GM12878 (cell line): Measurements from ENCODE around the gene RDH5. TPM values are rescaled to one million over a fixed set of nuclear protein-coding genes. Genes with fewer than 3 reads are reported as not detected.

Experiments used
- ATAC-seq: fragments of 200-7000 bp; cut with Tn5 transposase; 3 replicates; pipeline ENCODE4 v1.9.1; 2020; ENCODE audit warnings: mild to moderate bottlenecking, moderate library complexity
- BruUV-seq: library from RNA; stranded (reverse); fragments of 400-500 nt; replicated peaks from 2 replicates; lab custom pipeline; 2021; lab: Mats Ljungman, UMichigan
- CTCF ChIA-PET: fragments of 300-600 bp; sonication (Branson Sonifier 250); formaldehyde crosslinking; extraction: SDS; loops from one replicate; lab custom pipeline; 2021; ENCODE audit warnings: inconsistent platforms; lab: Yijun Ruan, JAX
- POLR2A ChIA-PET: fragments of 350-600 bp; formaldehyde crosslinking; extraction: SDS; loops from one replicate; lab custom pipeline; 2021; ENCODE audit warnings: inconsistent platforms; lab: Charles Lee
- RAD21 ChIA-PET: fragments of 300-600 bp; sonication (Branson Sonifier 250); formaldehyde crosslinking; loops from one replicate; lab custom pipeline; 2023; ENCODE audit warnings: antibody characterized with exemption; ENCODE audit not compliant: unreplicated experiment; lab: Charles Lee
- SMC1A ChIA-PET: fragments of 300-600 bp; sonication (Branson Sonifier 250); formaldehyde crosslinking; loops from one replicate; lab custom pipeline; 2023; ENCODE audit not compliant: unreplicated experiment, uncharacterized antibody; lab: Charles Lee
- DNase-seq: peaks from one replicate; pipeline ENCODE4 v3.0.0-alpha.2; 2011; ENCODE audit warnings: low read depth, low spot score
- FAIRE-seq: peaks from 3 replicates; lab custom pipeline; 2011; peaks lifted over from hg19 to GRCh38; lab: Jason Lieb, UNC
- H2AFZ ChIP-seq: 2 replicates; pipeline ENCODE4 v1.6.0; 2011; ENCODE audit warnings: low read depth, low read length, control low read depth; ENCODE audit not compliant: control insufficient read depth
- H3K27ac ChIP-seq: 2 replicates; pipeline ENCODE4 v1.5.1; 2011; ENCODE audit warnings: control low read depth; ENCODE audit not compliant: control insufficient read depth, insufficient read depth
- H3K27me3 ChIP-seq, 2 experiments: replicated peaks in 1 of 2; 2 replicates each; pipeline versions ENCODE4 v1.6.0 to v1.6.1; 2011; ENCODE audit warnings: low read length in 1 of 2; ENCODE audit not compliant: control insufficient read depth in 2 of 2, insufficient read depth in 2 of 2
- H3K36me3 ChIP-seq, 2 experiments: 2 replicates each; pipeline ENCODE4 v1.5.1; 2011; ENCODE audit warnings: low read length in 1 of 2; ENCODE audit not compliant: control insufficient read depth in 2 of 2, insufficient read depth in 2 of 2
- H3K4me1 ChIP-seq: 2 replicates; pipeline ENCODE4 v1.6.1; 2011; ENCODE audit warnings: mild to moderate bottlenecking, low read length, moderate library complexity, mixed read lengths; ENCODE audit not compliant: control insufficient read depth, insufficient read depth
- H3K4me2 ChIP-seq: 2 replicates; pipeline ENCODE4 v1.6.0; 2011; ENCODE audit warnings: control low read depth; ENCODE audit not compliant: control insufficient read depth, insufficient read depth
- H3K4me3 ChIP-seq: fragments of 200-600 bp; sonication (generic); 2 replicates; pipeline ENCODE4 v1.5.1; 2016
- H3K79me2 ChIP-seq: 2 replicates; pipeline ENCODE4 v1.6.0; 2011; ENCODE audit warnings: low read length; ENCODE audit not compliant: control insufficient read depth, insufficient read depth
- H3K9ac ChIP-seq: 2 replicates; pipeline ENCODE4 v1.8.0; 2011; ENCODE audit warnings: low read length, control low read depth, mixed read lengths; ENCODE audit not compliant: control insufficient read depth, insufficient read depth
- H3K9me3 ChIP-seq: replicated peaks from 3 replicates; pipeline ENCODE4 v1.5.1; 2011; ENCODE audit warnings: mild to moderate bottlenecking, low read length; ENCODE audit not compliant: control insufficient read depth, insufficient read depth
- H4K20me1 ChIP-seq: 2 replicates; pipeline ENCODE4 v1.6.0; 2011; ENCODE audit not compliant: control insufficient read depth, insufficient read depth
- EED ChIP-seq: sonication (generic); IDR thresholded peaks from 2 replicates; pipeline ENCODE4 v1.6.1; 2016; ENCODE audit warnings: antibody characterized with exemption, low read depth
- IKZF2 ChIP-seq, 2 experiments: fragments of 450-650 bp; IDR thresholded peaks; 2 replicates each; pipeline ENCODE4 v1.6.1; 2017; ENCODE audit warnings: mild to moderate bottlenecking in 2 of 2, moderate library complexity in 2 of 2
- SMAD1 ChIP-seq: fragments of 450-650 bp; IDR thresholded peaks from 2 replicates; pipeline ENCODE4 v1.6.1; 2018; ENCODE audit warnings: mild to moderate bottlenecking, low read depth; ENCODE audit not compliant: partially characterized antibody
- WGBS: methylation state at CpG from one replicate; pipeline ENCODE4 v1.1.6; 2016; ENCODE audit warnings: low lambda C conversion rate; ENCODE audit not compliant: insufficient replicate concordance, insufficient coverage; ENCODE audit errors: missing lambda C conversion rate; 5-methylcytosine and 5-hydroxymethylcytosine counted together
- in situ Hi-C: fragments of 300-500 bp; cut with MboI; formaldehyde crosslinking; loops from 9 replicates; pipeline ENCODE4 v1.14.3; 2018; ENCODE audit warnings: mixed read lengths
- intact Hi-C: fragments of 100-400 bp; cut with micrococcal nuclease; formaldehyde crosslinking; loops from one replicate; pipeline ENCODE4 v1.14.2; 2022; ENCODE audit not compliant: unreplicated experiment
- polyA plus RNA-seq, 11 experiments: library from polyadenylated mRNA; depleted of rRNA in 4 of 11; unstranded in 6 of 11; stranded (reverse) in 5 of 11; fragments of >200 nt; fragmentation: Nextera tagmentation in 4 of 11; fragmentation: Illumina TruSeq in 1 of 11; extraction: Ambion mirVana in 4 of 11; extraction: Trizol in 1 of 11; gene quantifications; 1 replicate in 1 of 11; 2 replicates in 10 of 11; pipeline versions ENCODE4 v1.2.1 to v1.2.3, GENCODE V29; 2011 to 2016; ENCODE audit warnings: inconsistent platforms in 2 of 11, missing spikeins in 2 of 11, low read depth in 1 of 11
- total RNA-seq, 4 experiments: library from RNA; depleted of rRNA in 3 of 4; stranded (reverse); fragments of >200 nt in 3 of 4; fragmentation: Illumina TruSeq in 1 of 4; extraction: Trizol in 1 of 4; gene quantifications; 2 replicates each; pipeline versions ENCODE4 v1.2.1 to v1.2.3, GENCODE V29; 2013 to 2021
- TF ChIP-seq, protein P1 (sequence below): fragments of 450-650 bp; IDR thresholded peaks from 2 replicates; pipeline ENCODE4 v1.6.1; 2014; ENCODE audit warnings: mild to moderate bottlenecking

The RDH5 gene
- total and polyA plus RNA-seq, 10 of the 15 experiments (the other 5 are each of a cell fraction or from before 2014, with no cell fraction given), result 2.6 to 11.6 (median 7.3) TPM

DNA sequence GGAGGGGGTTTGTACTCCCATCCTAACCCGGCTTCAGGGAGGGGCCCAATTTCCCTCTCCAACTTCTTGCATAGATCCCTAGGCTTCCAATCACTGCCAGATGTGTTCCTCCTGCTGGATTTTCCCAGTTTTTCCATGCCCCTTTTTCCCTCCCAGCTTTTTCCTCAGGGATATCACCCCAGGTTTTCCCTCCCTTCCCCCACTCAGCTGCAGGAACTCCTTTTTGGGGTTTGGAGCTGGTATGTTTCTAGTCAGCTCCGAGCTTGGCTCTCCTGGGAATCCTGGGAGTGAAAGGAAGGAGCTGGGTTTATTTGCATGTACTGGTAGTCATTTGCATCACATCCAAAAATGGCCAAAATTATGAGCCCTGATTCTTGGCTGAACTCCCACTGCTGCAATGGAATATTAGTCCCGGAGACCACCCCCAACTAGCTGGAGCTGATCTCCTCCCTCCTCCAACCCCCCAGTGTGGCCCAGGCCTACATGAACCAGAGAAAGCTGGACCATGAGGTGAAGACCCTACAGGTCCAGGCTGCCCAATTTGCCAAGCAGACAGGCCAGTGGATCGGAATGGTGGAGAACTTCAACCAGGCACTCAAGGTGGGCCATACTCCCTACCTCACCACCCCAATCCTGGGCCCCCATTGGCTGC lies 1.4 kb upstream of the RDH5 start:
- Histone ChIP-seq H2AFZ (no peak overlapping the region), H4K20me1 (no peaks in the 10 kb centered on the region), H3K4me2 (peak overlapping the region; percentile 100), H3K27me3 (no peaks in the 10 kb centered on the region), H3K9ac (no peak overlapping the region), H3K9me3 (no peaks in the 10 kb centered on the region), H3K4me3 (no peak overlapping the region), H3K27ac (peak overlapping the region; percentile 95), H3K36me3 (peaks cover under 1 to 3% of the 10 kb centered on the region in 2 experiments; a peak in 3 of 4 replicates), H3K4me1 (peaks cover 25% of the 10 kb centered on the region), H3K79me2 (peaks cover 13% of the 10 kb centered on the region)
- ChIA-PET RAD21 (interaction anchor here (1.4 to 11.0 kb wide), 5 partner anchors 10 to 73 kb away, joined by 3 to 113 read pairs (median 6); partner anchors contain the start of gene CD63), POLR2A (interaction anchor here (0.5 to 2.4 kb wide), 4 partner anchors 11 to 319 kb away, joined by 3 to 10 read pairs (median 4); no protein-coding TSS in a partner anchor), SMC1A (interaction anchor here (1.2 to 4.0 kb wide), 6 partner anchors 11 to 73 kb away, joined by 3 to 29 read pairs (median 8); no protein-coding TSS in a partner anchor), CTCF (interaction anchor here (0.5 to 11.4 kb wide), 12 partner anchors 11 to 361 kb away, joined by 3 to 205 read pairs (median 4); partner anchors contain the start of genes CD63 and ERBB3)
- no peak for ATAC-seq
- no peak for FAIRE-seq
- intact Hi-C loops (no loop called here), in situ Hi-C loops (no loop called here)
- DNase-seq, result no peak
- WGBS, result 85% methylated on average over 4 of the region's 4 CpGs
- TF ChIP-seq, protein P1, sequence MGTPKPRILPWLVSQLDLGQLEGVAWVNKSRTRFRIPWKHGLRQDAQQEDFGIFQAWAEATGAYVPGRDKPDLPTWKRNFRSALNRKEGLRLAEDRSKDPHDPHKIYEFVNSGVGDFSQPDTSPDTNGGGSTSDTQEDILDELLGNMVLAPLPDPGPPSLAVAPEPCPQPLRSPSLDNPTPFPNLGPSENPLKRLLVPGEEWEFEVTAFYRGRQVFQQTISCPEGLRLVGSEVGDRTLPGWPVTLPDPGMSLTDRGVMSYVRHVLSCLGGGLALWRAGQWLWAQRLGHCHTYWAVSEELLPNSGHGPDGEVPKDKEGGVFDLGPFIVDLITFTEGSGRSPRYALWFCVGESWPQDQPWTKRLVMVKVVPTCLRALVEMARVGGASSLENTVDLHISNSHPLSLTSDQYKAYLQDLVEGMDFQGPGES, result no peak
- TF ChIP-seq EED, result peak; percentile 41; the same call in 1 of the 2 replicates
- peak in 1 of 2 experiments; percentile 8; a peak in 1 of 4 replicates for TF ChIP-seq IKZF2 (IDR thresholded peaks at IDR 0.05)
- TF ChIP-seq SMAD1, result no peak
- BruUV-seq, result no TSS peak
